Liver (tissue), 9 donors: ENCODE measurements around the gene LECT2. TPM values are rescaled to one million over a fixed set of nuclear protein-coding genes. Genes with fewer than 3 reads are reported as not detected.

ENCODE experiments used
- DNase-seq: peaks from one replicate; pipeline ENCODE4 v3.0.0-alpha.2; 2017; ENCODE audit warnings: low spot score
- H3K27ac ChIP-seq, 2 donors: one replicate each; pipeline ENCODE4 v1.7.0; 2013; ENCODE audit warnings: inconsistent platforms in 2 of 2, low read length in 2 of 2, control low read depth in 1 of 2, low read depth in 1 of 2, mild to moderate bottlenecking in 1 of 2
- H3K27me3 ChIP-seq, 4 donors: one replicate each; pipeline versions ENCODE4 v1.6.1 to v1.7.0; 2013; ENCODE audit warnings: low read length in 3 of 4, inconsistent platforms in 1 of 4, mild to moderate bottlenecking in 1 of 4, moderate library complexity in 1 of 4; ENCODE audit not compliant: control insufficient read depth in 4 of 4, insufficient read depth in 4 of 4
- H3K36me3 ChIP-seq, 4 donors: one replicate each; pipeline versions ENCODE4 v1.6.1 to v1.7.0; 2013; ENCODE audit warnings: low read length in 3 of 4, mild to moderate bottlenecking in 3 of 4, low read depth in 1 of 4, moderate library complexity in 1 of 4; ENCODE audit not compliant: control insufficient read depth in 4 of 4, insufficient read depth in 3 of 4
- H3K4me1 ChIP-seq, 4 donors: one replicate each; pipeline versions ENCODE4 v1.6.1 to v1.7.0; 2013; ENCODE audit warnings: low read length in 3 of 4, mild to moderate bottlenecking in 3 of 4, moderate library complexity in 1 of 4; ENCODE audit not compliant: control insufficient read depth in 4 of 4, insufficient read depth in 4 of 4
- H3K4me3 ChIP-seq, 3 donors: one replicate each; pipeline versions ENCODE4 v1.6.1 to v1.7.0; 2013; ENCODE audit warnings: low read length in 3 of 3, control low read depth in 1 of 3, low read depth in 1 of 3, mild to moderate bottlenecking in 1 of 3
- H3K9ac ChIP-seq, 2 donors: one replicate each; pipeline ENCODE4 v1.7.0; 2013; ENCODE audit warnings: low read length in 2 of 2, mild to moderate bottlenecking in 2 of 2, moderate library complexity in 2 of 2, control low read depth in 1 of 2, low read depth in 1 of 2
- H3K9me3 ChIP-seq, 4 donors: one replicate each; pipeline versions ENCODE4 v1.6.1 to v1.7.0; 2013; ENCODE audit warnings: low read length in 3 of 4; ENCODE audit not compliant: control insufficient read depth in 4 of 4
- ATF3 ChIP-seq: IDR thresholded peaks from 2 replicates; pipeline ENCODE4 v1.6.1; 2016; ENCODE audit warnings: antibody characterized with exemption
- EGR1 ChIP-seq, 2 donors: IDR thresholded peaks; 2 replicates each; pipeline ENCODE4 v1.6.1; 2016 to 2018; ENCODE audit warnings: antibody characterized with exemption in 2 of 2, low read depth in 2 of 2
- FOXA1 ChIP-seq: IDR thresholded peaks from 2 replicates; pipeline ENCODE4 v1.6.1; 2016; ENCODE audit warnings: antibody characterized with exemption
- FOXA2 ChIP-seq: IDR thresholded peaks from 2 replicates; pipeline ENCODE4 v1.6.1; 2016; ENCODE audit warnings: antibody characterized with exemption
- GABPA ChIP-seq, 2 donors: IDR thresholded peaks in 1 of 2; conservative IDR thresholded peaks in 1 of 2; 2 replicates each; pipeline ENCODE4 v1.6.1; 2016; ENCODE audit warnings: antibody characterized with exemption in 2 of 2, mild to moderate bottlenecking in 1 of 2, moderate library complexity in 1 of 2
- HNF4A ChIP-seq, 2 donors: conservative IDR thresholded peaks; 2 replicates each; pipeline ENCODE4 v1.6.1; 2016; ENCODE audit warnings: antibody characterized with exemption in 2 of 2, mild to moderate bottlenecking in 2 of 2
- HNF4G ChIP-seq: IDR thresholded peaks from 2 replicates; pipeline ENCODE4 v1.6.1; 2016; ENCODE audit warnings: antibody characterized with exemption
- JUND ChIP-seq, 2 donors: IDR thresholded peaks; 2 replicates each; pipeline ENCODE4 v1.6.1; 2016; ENCODE audit warnings: antibody characterized with exemption in 2 of 2
- NR2F2 ChIP-seq: IDR thresholded peaks from 2 replicates; pipeline ENCODE4 v1.6.1; 2016; ENCODE audit warnings: antibody characterized with exemption
- RAD21 ChIP-seq, 2 donors: IDR thresholded peaks; 2 replicates each; pipeline ENCODE4 v1.6.1; 2016; ENCODE audit warnings: antibody characterized with exemption in 2 of 2, mild to moderate bottlenecking in 2 of 2
- RXRA ChIP-seq, 2 donors: IDR thresholded peaks; 2 replicates each; pipeline ENCODE4 v1.6.1; 2017 to 2018; ENCODE audit warnings: antibody characterized with exemption in 2 of 2, mild to moderate bottlenecking in 1 of 2
- SP1 ChIP-seq: IDR thresholded peaks from 2 replicates; pipeline ENCODE4 v1.6.1; 2018; ENCODE audit warnings: antibody characterized with exemption, mild to moderate bottlenecking
- TAF1 ChIP-seq: conservative IDR thresholded peaks from 2 replicates; pipeline ENCODE4 v1.6.1; 2016; ENCODE audit warnings: antibody characterized with exemption, mild to moderate bottlenecking
- ZBTB33 ChIP-seq: IDR thresholded peaks from 2 replicates; pipeline ENCODE4 v1.6.1; 2016; ENCODE audit warnings: antibody characterized with exemption
- WGBS: extraction: QIAGEN DNeasy Blood & Tissue Kit; methylation state at CpG from one replicate; pipeline ENCODE4 v1.1.7; 2013; 5-methylcytosine and 5-hydroxymethylcytosine counted together
- polyA plus RNA-seq, 2 donors: library from polyadenylated mRNA; stranded (reverse) in 1 of 2; unstranded in 1 of 2; fragments of 200-250 nt in 1 of 2; fragments of >200 nt in 1 of 2; fragmentation: Nextera tagmentation in 1 of 2; extraction: Ambion mirVana in 1 of 2; gene quantifications; one replicate each; pipeline versions ENCODE4 v1.2.1 to v1.2.3, GENCODE V29; 2013 to 2015
- total RNA-seq, 2 donors: library from RNA; depleted of rRNA; stranded (reverse); fragments of >200 nt; gene quantifications; one replicate each; pipeline ENCODE4 v1.2.3, GENCODE V29; 2014
- donor health status: healthy.
- donor health status: healthy.
- donor health status: healthy.
- donor health status: healthy.
- donor health status: healthy.

The LECT2 gene
- total and polyA plus RNA-seq, 4 donors, result 27.4 to 93.8 (median 81.1) TPM

- WGBS, result 84% methylated on average over 3 of the region's 3 CpGs
- no peaks in the 10 kb centered on the region for H3K9me3 ChIP-seq
- DNase-seq, result no peak
- H3K27me3 ChIP-seq, result peaks cover 0 to 2% (median 0%) of the 10 kb centered on the region in 4 donors
- peaks cover 0 to 8% (median 3%) of the 10 kb centered on the region in 4 donors for H3K4me1 ChIP-seq
- no peak for TF ChIP-seq SP1
- no peak for TF ChIP-seq ZBTB33
- no peak overlapping the region for H3K27ac ChIP-seq
- H3K4me3 ChIP-seq, result no peak overlapping the region
- H3K36me3 ChIP-seq, result no peaks in the 10 kb centered on the region
- no peak overlapping the region for H3K9ac ChIP-seq
Observed at GRCh38 chr5:135934939-135935338, 19.8 kb downstream of the LECT2 start.

- DNase-seq, result no peak
- peaks cover 0 to 9% (median 4%) of the 10 kb centered on the region in 4 donors for H3K4me1 ChIP-seq
- H3K4me3 ChIP-seq, result no peak overlapping the region
- no peaks in the 10 kb centered on the region for H3K36me3 ChIP-seq
- peaks cover 0 to 2% (median 0%) of the 10 kb centered on the region in 4 donors for H3K27me3 ChIP-seq
- 53% methylated on average over 18 of the region's 18 CpGs for WGBS
- no peak overlapping the region for H3K9ac ChIP-seq
- TF ChIP-seq ATF3 (no peak), RAD21 (IDR thresholded peaks at IDR 0.05) (no peak), FOXA2 (no peak), TAF1 (no peak), HNF4G (no peak), GABPA (IDR thresholded peaks at IDR 0.05 in 1 of 2, conservative IDR thresholded peaks at IDR 0.05 in 1 of 2) (no peak), RXRA (IDR thresholded peaks at IDR 0.05) (no peak), NR2F2 (no peak)
- H3K27ac ChIP-seq, result no peak overlapping the region
- no peaks in the 10 kb centered on the region for H3K9me3 ChIP-seq
Observed at GRCh38 chr5:135930949-135931295, 23.9 kb downstream of the LECT2 start.

GRCh38 chr5:135930029-135930948 is 24.5 kb downstream of the LECT2 start:
- peaks cover 0 to 2% (median 0%) of the 10 kb centered on the region in 4 donors for H3K27me3 ChIP-seq
- 4% methylated on average over 99 of the region's 99 CpGs for WGBS
- peaks cover 0 to 9% (median 4%) of the 10 kb centered on the region in 4 donors for H3K4me1 ChIP-seq
- no peaks in the 10 kb centered on the region for H3K9me3 ChIP-seq
- DNase-seq, result peak; percentile 36
- no peak overlapping the region for H3K9ac ChIP-seq
- no peak overlapping the region for H3K27ac ChIP-seq
- no peak for TF ChIP-seq FOXA1
- TF ChIP-seq JUND (IDR thresholded peaks at IDR 0.05), result no peak
- no peak for TF ChIP-seq HNF4G
- no peak for TF ChIP-seq HNF4A (conservative IDR thresholded peaks at IDR 0.05)
- no peak for TF ChIP-seq ATF3
- no peak for TF ChIP-seq EGR1 (IDR thresholded peaks at IDR 0.05; ENCODE audit: low read depth in 2 of 2)
- peak overlapping the region in 2 of 3 donors; percentile 45 to 56 for H3K4me3 ChIP-seq
- H3K36me3 ChIP-seq, result no peaks in the 10 kb centered on the region
